GM12891 (cell line): ENCODE results near the gene NFKB1.

Experiments
- POLR2A ChIP-seq: IDR thresholded peaks from 2 replicates; pipeline ENCODE4 v1.6.1; 2011; ENCODE audit warnings: low read depth, low read length, control low read depth
- SPI1 ChIP-seq: IDR thresholded peaks from 2 replicates; pipeline ENCODE4 v1.6.1; 2011; ENCODE audit warnings: low read depth, low read length, control low read depth

GRCh38 chr4:102612210-102612609 is 111.1 kb downstream of the NFKB1 start:
- no peak for TF ChIP-seq POLR2A
- TF ChIP-seq SPI1: no peak
